ENCODE results near the gene COL23A1.

DNA sequence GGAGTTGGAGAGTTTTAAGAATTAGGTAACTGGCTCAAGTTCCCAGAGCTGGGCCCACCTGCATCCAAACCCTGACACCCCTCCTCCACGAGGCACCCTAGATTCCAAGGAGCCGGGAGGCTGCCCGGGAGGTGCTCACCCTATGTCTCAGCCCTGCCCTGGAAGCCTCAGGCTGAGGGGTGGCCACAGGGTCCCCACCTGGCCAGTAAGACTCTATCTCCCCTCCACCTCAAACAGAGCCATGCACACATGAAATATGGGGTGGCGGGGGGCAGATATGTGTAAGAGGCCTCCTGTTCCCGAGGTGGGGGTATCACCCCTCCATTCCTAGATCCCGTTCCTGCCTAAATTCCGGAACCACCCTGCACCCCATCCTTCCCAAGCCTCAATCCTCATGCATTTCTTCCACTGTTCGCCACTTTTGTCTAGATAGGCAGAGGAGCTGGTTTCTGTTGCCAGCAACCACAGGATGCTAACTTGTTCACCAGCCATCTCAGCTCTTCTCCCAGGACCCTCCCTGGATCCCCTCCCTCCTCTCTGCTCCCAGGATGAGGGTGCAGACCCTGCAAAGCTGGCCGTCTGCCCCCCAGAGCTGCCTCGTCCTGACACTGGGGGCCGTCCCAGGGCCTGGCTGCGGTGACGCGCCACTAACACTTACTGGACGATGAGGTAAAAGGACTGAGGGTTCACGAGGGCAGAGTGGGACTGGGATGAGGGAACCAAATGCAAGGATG is 44.1 kb downstream of the COL23A1 start:
- TF ChIP-seq CTCF (optimal IDR thresholded peaks at IDR 0.05 in 1 of 3, IDR thresholded peaks at IDR 0.05 in 1 of 3, conservative IDR thresholded peaks at IDR 0.05 in 1 of 3; ENCODE audit: extremely low read depth in 1 of 3, insufficient read depth in 2 of 3, low read length in 3 of 3) (no peak), EZH2 (IDR thresholded peaks at IDR 0.05; ENCODE audit: low read length) (no peak)
